Measurements from ENCODE around the gene ATF1. TPM values are rescaled to one million over a fixed set of nuclear protein-coding genes. Genes with fewer than 3 reads are reported as not detected.
"Not testable (repeated sequence)": the region's sequence is repeated elsewhere in the genome, so short reads cannot be mapped to it uniquely, and the experiment has no call there.

ATF1 gene
- total RNA-seq, 2 donors from 2014 or later = 10.0 to 17.5 TPM

GRCh38 chr12:50828886-50829285 is 65.0 kb downstream of the ATF1 start:
- TF ChIP-seq, protein P1, sequence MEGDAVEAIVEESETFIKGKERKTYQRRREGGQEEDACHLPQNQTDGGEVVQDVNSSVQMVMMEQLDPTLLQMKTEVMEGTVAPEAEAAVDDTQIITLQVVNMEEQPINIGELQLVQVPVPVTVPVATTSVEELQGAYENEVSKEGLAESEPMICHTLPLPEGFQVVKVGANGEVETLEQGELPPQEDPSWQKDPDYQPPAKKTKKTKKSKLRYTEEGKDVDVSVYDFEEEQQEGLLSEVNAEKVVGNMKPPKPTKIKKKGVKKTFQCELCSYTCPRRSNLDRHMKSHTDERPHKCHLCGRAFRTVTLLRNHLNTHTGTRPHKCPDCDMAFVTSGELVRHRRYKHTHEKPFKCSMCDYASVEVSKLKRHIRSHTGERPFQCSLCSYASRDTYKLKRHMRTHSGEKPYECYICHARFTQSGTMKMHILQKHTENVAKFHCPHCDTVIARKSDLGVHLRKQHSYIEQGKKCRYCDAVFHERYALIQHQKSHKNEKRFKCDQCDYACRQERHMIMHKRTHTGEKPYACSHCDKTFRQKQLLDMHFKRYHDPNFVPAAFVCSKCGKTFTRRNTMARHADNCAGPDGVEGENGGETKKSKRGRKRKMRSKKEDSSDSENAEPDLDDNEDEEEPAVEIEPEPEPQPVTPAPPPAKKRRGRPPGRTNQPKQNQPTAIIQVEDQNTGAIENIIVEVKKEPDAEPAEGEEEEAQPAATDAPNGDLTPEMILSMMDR (IDR thresholded peaks at IDR 0.05) = no peak
- DNase-seq (ENCODE audit: low spot score) = no peak
- H3K9me3 ChIP-seq = peaks cover 0 to 5% of the 10 kb centered on the region in 2 donors
- no peaks in the 10 kb centered on the region for H3K36me3 ChIP-seq
- no peaks in the 10 kb centered on the region for H3K4me1 ChIP-seq
- H3K27me3 ChIP-seq = no peaks in the 10 kb centered on the region
- no peak overlapping the region for H3K27ac ChIP-seq
- no peak overlapping the region for H3K4me3 ChIP-seq

DNA sequence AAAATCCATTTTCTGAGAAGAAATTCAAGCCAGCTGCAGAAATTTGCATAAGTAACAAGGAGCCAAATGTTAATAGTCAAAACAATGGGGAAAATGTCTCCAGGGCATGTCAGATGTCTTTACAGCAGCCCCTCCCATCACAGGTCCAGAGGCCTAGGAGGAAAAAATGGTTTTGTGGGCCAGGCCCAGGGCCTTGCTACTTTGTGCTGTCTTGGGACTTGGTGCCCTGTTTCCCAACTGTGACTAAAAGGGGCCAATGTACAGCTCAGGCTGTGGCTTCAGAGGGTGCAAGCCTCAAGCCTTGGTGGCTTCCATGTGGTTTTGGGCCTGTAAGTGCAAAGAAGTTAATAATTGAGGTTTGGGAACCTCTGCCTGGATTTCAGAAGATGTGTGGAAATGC is 69.9 kb downstream of the ATF1 start:
- not testable (repeated sequence) for H3K4me3 ChIP-seq; H3K36me3 ChIP-seq; DNase-seq (ENCODE audit: low spot score); H3K27me3 ChIP-seq; H3K9me3 ChIP-seq; H3K27ac ChIP-seq; H3K4me1 ChIP-seq

DNA sequence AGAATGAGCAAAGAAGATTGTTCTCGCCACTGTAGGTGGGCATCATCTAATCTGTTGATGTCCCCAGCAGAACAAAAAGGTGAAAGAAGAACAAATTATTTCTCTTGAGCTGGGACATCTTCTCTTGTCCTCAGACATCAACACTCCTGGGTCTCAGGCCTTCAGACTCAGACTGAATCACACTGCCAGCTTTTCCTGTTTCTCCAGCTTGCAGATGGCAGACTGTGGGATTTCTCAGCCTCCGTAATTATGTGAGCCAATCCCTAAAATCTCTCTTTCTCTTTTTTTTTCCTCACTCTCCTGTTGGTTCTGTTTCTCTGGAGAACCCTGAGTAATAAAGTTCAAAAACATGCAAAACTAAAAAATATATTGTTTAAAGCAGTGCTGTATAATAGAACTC is 75.1 kb downstream of the ATF1 start:
- no peak overlapping the region for H3K27ac ChIP-seq
- peaks cover 0 to 8% of the 10 kb centered on the region in 2 donors for H3K9me3 ChIP-seq
- no peaks in the 10 kb centered on the region for H3K27me3 ChIP-seq
- no peak overlapping the region for H3K4me3 ChIP-seq
- H3K4me1 ChIP-seq = no peaks in the 10 kb centered on the region
- TF ChIP-seq, protein P1 (IDR thresholded peaks at IDR 0.05) = no peak
- no peak for DNase-seq (ENCODE audit: low spot score)
- no peaks in the 10 kb centered on the region for H3K36me3 ChIP-seq

DNA sequence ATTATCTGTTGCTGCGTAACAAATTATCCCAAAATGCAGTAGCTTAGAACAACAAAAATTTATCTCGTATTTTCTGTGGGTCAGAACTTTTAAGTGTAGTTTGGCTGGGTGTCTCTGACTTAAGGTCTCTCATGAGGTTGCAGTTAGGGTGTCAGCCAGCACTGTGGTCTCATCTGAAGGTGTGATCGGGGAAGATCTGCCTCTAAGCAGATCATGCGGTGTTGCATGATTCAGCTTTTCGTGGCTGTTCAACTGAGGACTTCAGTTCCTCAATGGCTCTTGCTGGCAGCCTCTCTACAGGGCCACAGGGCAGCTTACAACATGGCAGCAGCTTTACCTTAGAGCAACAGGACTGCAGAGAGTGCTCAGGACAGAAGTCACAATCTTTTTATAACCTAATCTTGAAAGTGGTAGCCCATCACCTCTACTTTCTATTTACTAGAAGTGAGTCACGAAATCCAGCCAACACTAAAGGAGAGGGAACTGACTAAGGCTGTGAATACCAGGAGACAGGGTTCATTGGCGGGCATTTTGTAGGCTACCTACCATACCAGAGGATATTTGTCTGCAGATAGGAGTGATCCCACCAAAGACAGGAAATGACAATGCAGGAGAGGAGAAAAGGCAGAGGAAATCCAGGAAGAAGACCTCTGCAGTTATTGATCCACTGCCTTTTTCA is 77.0 kb downstream of the ATF1 start:
- Histone ChIP-seq H3K9me3 (peaks cover 0 to 8% of the 10 kb centered on the region in 2 donors), H3K4me1 (no peaks in the 10 kb centered on the region), H3K4me3 (no peak overlapping the region), H3K27ac (no peak overlapping the region), H3K36me3 (no peaks in the 10 kb centered on the region), H3K27me3 (no peaks in the 10 kb centered on the region)
- TF ChIP-seq, protein P1 (IDR thresholded peaks at IDR 0.05) = no peak
- DNase-seq (ENCODE audit: low spot score) = no peak

GRCh38 chr12:50841716-50842531 is 78.0 kb downstream of the ATF1 start:
- H3K27me3 ChIP-seq = no peaks in the 10 kb centered on the region
- no peak overlapping the region for H3K4me3 ChIP-seq
- peaks cover 0 to 8% of the 10 kb centered on the region in 2 donors for H3K9me3 ChIP-seq
- TF ChIP-seq, protein P1 (IDR thresholded peaks at IDR 0.05) = no peak
- H3K27ac ChIP-seq = no peak overlapping the region
- no peak for DNase-seq (ENCODE audit: low spot score)
- H3K36me3 ChIP-seq = no peaks in the 10 kb centered on the region
- H3K4me1 ChIP-seq = no peaks in the 10 kb centered on the region
